HepG2 (cell line): ENCODE measurements around the gene CYP19A1. TPM values are rescaled to one million over a fixed set of nuclear protein-coding genes. Genes with fewer than 3 reads are reported as not detected.

Experiments used
- ATAC-seq: fragments of 200-7000 bp; cut with Tn5 transposase; 3 replicates; pipeline ENCODE4 v1.9.1; 2020; ENCODE audit warnings: mild to moderate bottlenecking, moderate library complexity
- BruUV-seq: library from RNA; stranded (reverse); fragments of 400-500 nt; replicated peaks from 2 replicates; lab custom pipeline; 2021; lab: Mats Ljungman, UMichigan
- CTCF ChIA-PET: fragments of 300-600 bp; formaldehyde crosslinking; extraction: SDS; loops from one replicate; lab custom pipeline; 2021; ENCODE audit warnings: low total read pairs, inconsistent platforms, low intra/inter-chr PET ratio; lab: Yijun Ruan, JAX
- POLR2A ChIA-PET: fragments of 350-600 bp; sonication (Branson Sonifier 250); formaldehyde crosslinking; loops from one replicate; lab custom pipeline; 2020; ENCODE audit warnings: antibody characterized with exemption, inconsistent platforms; lab: Yijun Ruan, JAX
- DNase-seq: peaks from one replicate; pipeline ENCODE4 v3.0.0-alpha.2; 2015; ENCODE audit warnings: low spot score
- FAIRE-seq: peaks from 3 replicates; lab custom pipeline; 2011; peaks lifted over from hg19 to GRCh38; lab: Jason Lieb, UNC
- H2AFZ ChIP-seq: one replicate; pipeline ENCODE4 v1.6.1; 2011; ENCODE audit warnings: low read length, inconsistent platforms
- H3K27ac ChIP-seq: fragments of 300-600 bp; 3 replicates; pipeline ENCODE4 v1.8.0; 2011; ENCODE audit warnings: mixed run types, mild to moderate bottlenecking, mixed read lengths, low read length, inconsistent platforms; ENCODE audit not compliant: insufficient read depth; ENCODE audit errors: extremely low read length
- H3K27me3 ChIP-seq, 2 experiments: fragments of 200-600 bp in 1 of 2; 2 replicates in 1 of 2; 3 replicates in 1 of 2; pipeline versions ENCODE4 v1.6.0 to v1.8.0; 2011; ENCODE audit warnings: low read length in 2 of 2, mild to moderate bottlenecking in 2 of 2, moderate library complexity in 2 of 2, inconsistent platforms in 1 of 2; ENCODE audit not compliant: insufficient read depth in 2 of 2, control insufficient read depth in 1 of 2
- H3K36me3 ChIP-seq, 2 experiments: fragments of 200-600 bp in 1 of 2; replicated peaks in 1 of 2; 2 replicates in 1 of 2; 3 replicates in 1 of 2; pipeline versions ENCODE4 v1.5.1 to v1.8.0; 2011; ENCODE audit warnings: low read length in 2 of 2, inconsistent platforms in 1 of 2; ENCODE audit not compliant: insufficient read depth in 2 of 2, control insufficient read depth in 1 of 2
- H3K4me1 ChIP-seq: 2 replicates; pipeline ENCODE4 v1.5.1; 2012; ENCODE audit warnings: low read length, inconsistent platforms; ENCODE audit not compliant: insufficient read depth
- H3K4me2 ChIP-seq: 2 replicates; pipeline ENCODE4 v1.6.0; 2011; ENCODE audit warnings: low read depth, low read length, inconsistent platforms
- H3K4me3 ChIP-seq, 3 experiments: fragments of 200-600 bp in 1 of 3; sonication (generic), shearing (Covaris generic) in 1 of 3; replicated peaks in 1 of 3; 2 replicates each; pipeline ENCODE4 v1.5.1; 2011 to 2016; ENCODE audit warnings: low read length in 3 of 3, inconsistent platforms in 2 of 3, low read depth in 2 of 3, mild to moderate bottlenecking in 2 of 3, control low read depth in 1 of 3, mixed read lengths in 1 of 3; ENCODE audit not compliant: insufficient read depth in 1 of 3
- H3K79me2 ChIP-seq: one replicate; pipeline ENCODE4 v1.6.1; 2011; ENCODE audit warnings: low read length, inconsistent platforms; ENCODE audit not compliant: insufficient read depth
- H3K9ac ChIP-seq: 2 replicates; pipeline ENCODE4 v1.6.0; 2011; ENCODE audit warnings: mild to moderate bottlenecking, low read depth, low read length, inconsistent platforms; ENCODE audit not compliant: insufficient read depth
- H3K9me3 ChIP-seq: 2 replicates; pipeline ENCODE4 v1.5.1; 2012; ENCODE audit warnings: mild to moderate bottlenecking, low read length
- H4K20me1 ChIP-seq: 2 replicates; pipeline ENCODE4 v1.6.0; 2011; ENCODE audit warnings: inconsistent platforms, mild to moderate bottlenecking, low read length, moderate library complexity; ENCODE audit not compliant: insufficient read depth
- ATF7-NPFF ChIP-seq: sonication (generic); formaldehyde crosslinking; IDR thresholded peaks from 2 replicates; pipeline ENCODE4 v1.8.1; 2023; ENCODE audit warnings: mild to moderate bottlenecking, low read depth, missing genetic modification reagents, moderate library complexity
- BCL6 ChIP-seq: IDR thresholded peaks from 2 replicates; pipeline ENCODE4 v1.6.1; 2016; ENCODE audit warnings: missing genetic modification reagents, missing compliant biosample characterization
- BHLHE40 ChIP-seq: IDR thresholded peaks from 2 replicates; pipeline ENCODE4 v1.6.1; 2011; ENCODE audit warnings: low read length, improper control_type of control experiment
- HNF4A ChIP-seq: sonication (generic); formaldehyde crosslinking; IDR thresholded peaks from 2 replicates; pipeline ENCODE4 v1.4.0; 2020; ENCODE audit warnings: missing genetic modification reagents
- HNF4G ChIP-seq, 2 experiments: sonication (generic) in 1 of 2; formaldehyde crosslinking in 1 of 2; IDR thresholded peaks; 2 replicates each; pipeline versions ENCODE4 v1.4.0 to v1.6.1; 2011 to 2020; ENCODE audit warnings: borderline replicate concordance in 2 of 2, low read depth in 2 of 2, mild to moderate bottlenecking in 2 of 2, low read length in 1 of 2, missing genetic modification reagents in 1 of 2, moderate library complexity in 1 of 2
- KAT2B ChIP-seq: fragments of 150-350 bp; IDR thresholded peaks from 2 replicates; pipeline ENCODE4 v1.6.1; 2014; ENCODE audit warnings: low read depth, low read length, borderline replicate concordance
- KLF16 ChIP-seq, 2 experiments: sonication (generic) in 1 of 2; formaldehyde crosslinking in 1 of 2; IDR thresholded peaks; 2 replicates each; pipeline versions ENCODE4 v1.6.1 to v1.8.0; 2016 to 2023; ENCODE audit warnings: missing genetic modification reagents in 2 of 2, missing compliant biosample characterization in 1 of 2
- MXD1 ChIP-seq: sonication (generic); formaldehyde crosslinking; IDR thresholded peaks from 2 replicates; pipeline ENCODE4 v1.4.0; 2020; ENCODE audit warnings: mild to moderate bottlenecking, missing genetic modification reagents
- NR2C2 ChIP-seq: sonication (generic); formaldehyde crosslinking; IDR thresholded peaks from 2 replicates; pipeline ENCODE4 v1.4.0; 2020; ENCODE audit warnings: missing genetic modification reagents, mild to moderate bottlenecking, moderate library complexity, borderline replicate concordance
- RAD51 ChIP-seq: fragments of 450-650 bp; IDR thresholded peaks from 2 replicates; pipeline ENCODE4 v1.6.1; 2016; ENCODE audit warnings: borderline replicate concordance
- TEAD3 ChIP-seq: optimal IDR thresholded peaks from 2 replicates; pipeline ENCODE3; 2016; ENCODE audit warnings: borderline replicate concordance
- TFDP2 ChIP-seq: sonication (generic); formaldehyde crosslinking; IDR thresholded peaks from 2 replicates; pipeline ENCODE4 v1.4.0; 2020; ENCODE audit warnings: missing genetic modification reagents
- TRIM22 ChIP-seq: fragments of 450-650 bp; IDR thresholded peaks from 2 replicates; pipeline ENCODE4 v1.6.1; 2017
- ZFP1 ChIP-seq: IDR thresholded peaks from 2 replicates; pipeline ENCODE4 v1.6.1; 2016
- ZFP36 ChIP-seq: fragments of 150-350 bp; IDR thresholded peaks from 2 replicates; pipeline ENCODE4 v1.6.1; 2018; ENCODE audit warnings: borderline replicate concordance, low read length, low read depth; ENCODE audit not compliant: partially characterized antibody
- ZFP37 ChIP-seq: sonication (generic); formaldehyde crosslinking; IDR thresholded peaks from 2 replicates; pipeline ENCODE4 v1.4.0; 2020; ENCODE audit warnings: missing genetic modification reagents, borderline replicate concordance
- ZMAT3 ChIP-seq: sonication (generic); formaldehyde crosslinking; conservative IDR thresholded peaks from 2 replicates; pipeline ENCODE4 v1.7.0; 2021; ENCODE audit warnings: missing genetic modification reagents
- ZNF276 ChIP-seq: sonication (generic); formaldehyde crosslinking; IDR thresholded peaks from 2 replicates; pipeline ENCODE4 v1.4.0; 2020; ENCODE audit warnings: mild to moderate bottlenecking, low read depth, missing genetic modification reagents
- ZNF496 ChIP-seq: sonication (generic); formaldehyde crosslinking; IDR thresholded peaks from 2 replicates; pipeline ENCODE4 v1.8.1; 2023; ENCODE audit warnings: mild to moderate bottlenecking, moderate library complexity, missing genetic modification reagents; ENCODE audit not compliant: insufficient replicate concordance
- ZNF75D ChIP-seq: sonication (generic); formaldehyde crosslinking; IDR thresholded peaks from 2 replicates; pipeline ENCODE4 v1.8.1; 2023; ENCODE audit warnings: missing genetic modification reagents, mild to moderate bottlenecking, borderline replicate concordance
- ZSCAN21 ChIP-seq: sonication (generic); formaldehyde crosslinking; IDR thresholded peaks from 2 replicates; pipeline ENCODE4 v1.8.0; 2022; ENCODE audit warnings: mild to moderate bottlenecking, missing genetic modification reagents, moderate library complexity, borderline replicate concordance
- ZZZ3 ChIP-seq: sonication (generic); formaldehyde crosslinking; IDR thresholded peaks from 2 replicates; pipeline ENCODE4 v1.4.0; 2020; ENCODE audit warnings: missing genetic modification reagents, mild to moderate bottlenecking, borderline replicate concordance
- WGBS: methylation state at CpG from one replicate; pipeline ENCODE4 v1.1.6; 2017; ENCODE audit warnings: low lambda C conversion rate; 5-methylcytosine and 5-hydroxymethylcytosine counted together
- in situ Hi-C: cut with HindIII; loops from 2 replicates; pipeline ENCODE4 v1.10.0; 2017; ENCODE audit warnings: low pct_unique_long_range_greater_than_20kb; ENCODE audit not compliant: extremely low pct_ligation_motif_present
- intact Hi-C: fragments of 100-400 bp; cut with micrococcal nuclease; formaldehyde crosslinking; loops from one replicate; pipeline ENCODE4 v1.10.0; 2022; ENCODE audit not compliant: unreplicated experiment
- polyA plus RNA-seq, 8 experiments: library from polyadenylated mRNA; depleted of rRNA in 3 of 8; stranded (reverse) in 7 of 8; unstranded in 1 of 8; fragments of >200 nt; fragmentation: Illumina TruSeq in 4 of 8; extraction: Trizol in 4 of 8; gene quantifications; 2 replicates each; pipeline versions ENCODE4 v1.2.1 to v1.2.3, GENCODE V29; 2011 to 2016; ENCODE audit warnings: low read depth in 4 of 8, missing spikeins in 1 of 8, mixed read lengths in 1 of 8; ENCODE audit not compliant: insufficient read depth in 1 of 8
- total RNA-seq, 5 experiments: library from RNA; depleted of rRNA; stranded (reverse); fragments of >200 nt; fragmentation: Illumina TruSeq; extraction: Trizol; gene quantifications; 2 replicates each; pipeline ENCODE4 v1.2.3, GENCODE V29; 2016; ENCODE audit warnings: low read depth in 1 of 5

CYP19A1 gene
- total and polyA plus RNA-seq, 2 of the 13 experiments (the other 11 are each of a cell fraction or from before 2014, with no cell fraction given), result 10.9 to 23.0 TPM

GRCh38 chr15:51319539-51319938 is 18.9 kb downstream of the CYP19A1 start:
- H3K9me3 ChIP-seq, result no peaks in the 10 kb centered on the region
- H2AFZ ChIP-seq, result no peak overlapping the region
- no peak overlapping the region for H3K4me2 ChIP-seq
- intact Hi-C loops (no loop called here), in situ Hi-C loops (no loop called here)
- no peak for DNase-seq
- no peaks in the 10 kb centered on the region for H4K20me1 ChIP-seq
- no peak overlapping the region for H3K4me3 ChIP-seq
- 36% methylated on average over 2 of the region's 2 CpGs for WGBS
- no peak for ATAC-seq
- ChIA-PET POLR2A (interaction anchor here (1.1 kb wide), 1 partner anchor 19 kb away, joined by 5 read pairs; no protein-coding TSS in a partner anchor), CTCF (no interaction called here)
- no peak overlapping the region for H3K9ac ChIP-seq
- no peak for FAIRE-seq
- no peaks in the 10 kb centered on the region for H3K79me2 ChIP-seq
- H3K36me3 ChIP-seq, result no peaks in the 10 kb centered on the region
- H3K4me1 ChIP-seq, result peaks cover 70% of the 10 kb centered on the region
- H3K27me3 ChIP-seq, result no peaks in the 10 kb centered on the region
- H3K27ac ChIP-seq, result peak overlapping the region; percentile 88
- no TSS peak for BruUV-seq
- no peak for TF ChIP-seq TFDP2
- TF ChIP-seq ZFP36, result no peak
- TF ChIP-seq ZFP1 (CRISPR knock-in tag), result no peak
- no peak for TF ChIP-seq ZSCAN21 (CRISPR knock-in tag)
- TF ChIP-seq ZMAT3, result no peak
- no peak for TF ChIP-seq RAD51
- TF ChIP-seq BHLHE40, result 0 out of 2 replicates have a peak, but pooled peaks have one; percentile 52
- TF ChIP-seq TEAD3 (CRISPR knock-in tag), result no peak
- no peak for TF ChIP-seq KAT2B
- TF ChIP-seq BCL6 (CRISPR knock-in tag), result peak; percentile 87
- TF ChIP-seq MXD1 (CRISPR knock-in tag), result no peak
- peak; percentile 50; the same call in 1 of the 2 replicates for TF ChIP-seq HNF4A (CRISPR knock-in tag)
- no peak for TF ChIP-seq ZNF75D
- TF ChIP-seq NR2C2 (CRISPR knock-in tag), result no peak
- TF ChIP-seq ZNF276 (CRISPR knock-in tag), result no peak
- no peak for TF ChIP-seq ATF7-NPFF (CRISPR knock-in tag)
- no peak for TF ChIP-seq ZFP37 (CRISPR knock-in tag)
- no peak for TF ChIP-seq ZNF496 (CRISPR knock-in tag)
- no peak for TF ChIP-seq TRIM22
- no peak for TF ChIP-seq KLF16 (CRISPR knock-in tag; IDR thresholded peaks at IDR 0.05)
- no peak for TF ChIP-seq ZZZ3 (CRISPR knock-in tag)
- TF ChIP-seq HNF4G (IDR thresholded peaks at IDR 0.05; ENCODE audit: borderline replicate concordance, low read depth, low read length), result peak; percentile 21; the same call in 1 of the 2 replicates
- TF ChIP-seq HNF4G (CRISPR knock-in tag; IDR thresholded peaks at IDR 0.05; ENCODE audit: borderline replicate concordance, low read depth), result no peak
